Mesendoderm (in vitro differentiated cells): ENCODE data around the gene BICD1.
A peak's percentile ranks its signal among the peaks of the same experiment; 100 is the strongest.

ENCODE experiments used
- DNase-seq: peaks from one replicate; pipeline ENCODE4 v3.0.0; 2013
- H2AK5ac ChIP-seq: 2 replicates; pipeline ENCODE4 v1.6.1; 2013; ENCODE audit warnings: low read length, inconsistent platforms
- H2BK120ac ChIP-seq: 2 replicates; pipeline ENCODE4 v1.6.1; 2013; ENCODE audit warnings: low read depth, mild to moderate bottlenecking, low read length, moderate library complexity, mixed read lengths
- H2BK15ac ChIP-seq: replicated peaks from 2 replicates; pipeline ENCODE4 v1.6.1; 2013; ENCODE audit warnings: low read depth, mild to moderate bottlenecking, moderate library complexity
- H2BK5ac ChIP-seq: 2 replicates; pipeline ENCODE4 v1.6.1; 2013; ENCODE audit warnings: low read length, inconsistent platforms
- H3K18ac ChIP-seq: 2 replicates; pipeline ENCODE4 v1.6.1; 2013; ENCODE audit warnings: mild to moderate bottlenecking, low read length, mixed read lengths
- H3K23ac ChIP-seq: one replicate; pipeline ENCODE4 v1.6.1; 2013; ENCODE audit warnings: low read length
- H3K27ac ChIP-seq: 2 replicates; pipeline ENCODE4 v1.5.1; 2013; ENCODE audit warnings: low read depth, mild to moderate bottlenecking, inconsistent platforms, low read length, moderate library complexity
- H3K27me3 ChIP-seq: 2 replicates; pipeline ENCODE4 v1.6.1; 2013; ENCODE audit warnings: low read length, control low read depth, mild to moderate bottlenecking, inconsistent platforms; ENCODE audit not compliant: insufficient read depth, poor library complexity
- H3K36me3 ChIP-seq: 2 replicates; pipeline ENCODE4 v1.6.1; 2013; ENCODE audit warnings: low read length, inconsistent platforms; ENCODE audit not compliant: control insufficient read depth, insufficient read depth
- H3K4ac ChIP-seq: one replicate; pipeline ENCODE4 v1.6.1; 2013; ENCODE audit warnings: low read depth, mild to moderate bottlenecking, low read length, moderate library complexity
- H3K4me1 ChIP-seq: 2 replicates; pipeline ENCODE4 v1.6.1; 2013; ENCODE audit warnings: low read depth, low read length, inconsistent platforms; ENCODE audit not compliant: control insufficient read depth
- H3K4me2 ChIP-seq: 2 replicates; pipeline ENCODE4 v1.6.1; 2013; ENCODE audit warnings: low read length
- H3K4me3 ChIP-seq: 2 replicates; pipeline ENCODE4 v1.5.1; 2013; ENCODE audit warnings: mild to moderate bottlenecking, low read length
- H3K56ac ChIP-seq: one replicate; pipeline ENCODE4 v1.6.1; 2013; ENCODE audit warnings: low read length
- H3K79me1 ChIP-seq: 2 replicates; pipeline ENCODE4 v1.6.1; 2013; ENCODE audit warnings: low read length, inconsistent platforms
- H3K79me2 ChIP-seq: 2 replicates; pipeline ENCODE4 v1.6.1; 2013; ENCODE audit warnings: mild to moderate bottlenecking, low read length; ENCODE audit not compliant: control insufficient read depth, insufficient read depth
- H3K9ac ChIP-seq: 2 replicates; pipeline ENCODE4 v1.6.1; 2013; ENCODE audit warnings: low read length, inconsistent platforms
- H4K5ac ChIP-seq: one replicate; pipeline ENCODE4 v1.6.1; 2013; ENCODE audit warnings: low read length
- H4K8ac ChIP-seq: one replicate; pipeline ENCODE4 v1.6.1; 2013; ENCODE audit warnings: low read depth, mild to moderate bottlenecking, control low read depth, low read length, moderate library complexity
- whole genome bisulfite sequencing: extraction: QIAGEN DNeasy Blood & Tissue Kit; methylation state at CpG from one replicate; pipeline ENCODE4 v1.1.7; 2013; ENCODE audit warnings: low lambda C conversion rate, missing lambda C conversion rate; ENCODE audit not compliant: insufficient coverage; ENCODE audit errors: extremely low coverage; 5-methylcytosine and 5-hydroxymethylcytosine counted together

BICD1 gene

DNA sequence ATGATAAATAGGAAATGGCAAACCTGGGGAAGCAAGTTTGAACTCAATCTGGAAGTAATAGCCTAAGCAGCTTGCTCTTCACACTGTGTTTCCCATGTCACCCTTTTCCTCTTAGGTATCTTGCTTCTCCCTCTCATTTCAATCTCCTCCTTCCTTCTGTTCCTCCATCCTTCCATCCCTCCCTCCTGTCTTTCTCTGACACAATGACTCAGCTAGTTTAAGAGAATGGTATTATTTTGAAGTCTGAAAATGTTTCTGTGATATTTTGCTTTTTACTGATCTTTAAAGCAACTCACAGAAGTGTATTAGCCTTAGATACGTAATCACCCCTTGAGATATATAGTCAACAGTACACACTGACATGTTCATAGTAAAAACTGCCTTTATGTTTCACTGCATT, 236.8 kb downstream of the BICD1 start:
- Histone ChIP-seq H3K18ac (no peak overlapping the region), H3K9ac (no peak overlapping the region), H3K4me3 (no peak overlapping the region), H2BK5ac (no peak overlapping the region), H3K36me3 (no peaks in the 10 kb centered on the region), H4K8ac (no peak overlapping the region), H2AK5ac (no peak overlapping the region), H3K4me2 (no peak overlapping the region), H3K23ac (no peak overlapping the region), H3K56ac (no peak overlapping the region), H4K5ac (no peak overlapping the region), H3K79me2 (no peaks in the 10 kb centered on the region), H2BK120ac (no peak overlapping the region), H2BK15ac (no peak overlapping the region), H3K4me1 (peaks cover 5% of the 10 kb centered on the region), H3K27me3 (no peaks in the 10 kb centered on the region), H3K27ac (no peak overlapping the region), H3K4ac (no peak overlapping the region), H3K79me1 (no peaks in the 10 kb centered on the region)
- WGBS, result no CpG with 5 or more reads among the region's 1 CpG
- no peak for DNase-seq

DNA sequence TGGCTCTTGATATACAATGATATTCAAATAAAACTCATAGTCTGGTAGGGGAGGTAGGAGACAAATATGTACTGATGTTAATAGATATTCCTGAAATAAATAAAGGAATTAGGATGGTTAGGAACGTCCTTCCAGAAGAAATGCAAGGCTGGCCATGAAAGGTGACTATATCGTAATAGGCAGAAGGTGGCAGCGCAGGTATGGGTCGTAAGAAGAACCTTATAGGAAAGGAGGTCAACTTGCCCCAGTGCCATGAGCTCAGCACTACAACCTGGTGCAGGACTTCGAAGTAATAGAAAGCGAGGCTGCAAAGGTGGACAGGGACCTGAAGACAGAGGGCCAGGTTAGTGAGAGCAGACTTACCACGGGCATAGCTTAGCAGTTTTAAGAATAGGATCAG, 237.4 kb downstream of the BICD1 start:
- Histone ChIP-seq H3K4me2 (no peak overlapping the region), H2BK15ac (no peak overlapping the region), H3K9ac (no peak overlapping the region), H3K4me3 (no peak overlapping the region), H3K56ac (no peak overlapping the region), H3K79me2 (no peaks in the 10 kb centered on the region), H3K23ac (no peak overlapping the region), H4K5ac (no peak overlapping the region), H2BK5ac (no peak overlapping the region), H3K18ac (no peak overlapping the region), H3K79me1 (no peaks in the 10 kb centered on the region), H3K27ac (no peak overlapping the region), H3K4me1 (peaks cover 2% of the 10 kb centered on the region), H4K8ac (no peak overlapping the region), H2BK120ac (no peak overlapping the region), H3K27me3 (no peaks in the 10 kb centered on the region), H2AK5ac (no peak overlapping the region), H3K36me3 (no peaks in the 10 kb centered on the region), H3K4ac (no peak overlapping the region)
- WGBS, result no CpG with 5 or more reads among the region's 7 CpGs
- DNase-seq, result peak; percentile 56

- Histone ChIP-seq H3K27ac (no peak overlapping the region), H3K9ac (no peak overlapping the region), H3K23ac (no peak overlapping the region), H2BK5ac (no peak overlapping the region), H3K4ac (no peak overlapping the region), H2BK120ac (no peak overlapping the region), H3K79me2 (no peaks in the 10 kb centered on the region), H3K4me3 (no peak overlapping the region), H4K8ac (no peak overlapping the region), H2BK15ac (no peak overlapping the region), H3K79me1 (no peaks in the 10 kb centered on the region), H3K4me1 (no peaks in the 10 kb centered on the region), H3K4me2 (no peak overlapping the region), H3K36me3 (no peaks in the 10 kb centered on the region), H3K56ac (no peak overlapping the region), H4K5ac (no peak overlapping the region), H2AK5ac (no peak overlapping the region), H3K27me3 (no peaks in the 10 kb centered on the region), H3K18ac (no peak overlapping the region)
- DNase-seq, result no peak
- WGBS, result no CpG with 5 or more reads among the region's 1 CpG
Observed at GRCh38 chr12:32353540-32353939, 246.9 kb downstream of the BICD1 start.

- Histone ChIP-seq H3K56ac (no peak overlapping the region), H2BK120ac (no peak overlapping the region), H3K4me2 (no peak overlapping the region), H2AK5ac (no peak overlapping the region), H3K27me3 (no peaks in the 10 kb centered on the region), H3K9ac (no peak overlapping the region), H4K8ac (no peak overlapping the region), H3K79me1 (no peaks in the 10 kb centered on the region), H2BK15ac (no peak overlapping the region), H3K23ac (no peak overlapping the region), H3K4ac (no peak overlapping the region), H3K36me3 (no peaks in the 10 kb centered on the region), H2BK5ac (no peak overlapping the region), H3K79me2 (no peaks in the 10 kb centered on the region), H3K4me1 (no peaks in the 10 kb centered on the region), H3K27ac (no peak overlapping the region), H3K4me3 (no peak overlapping the region), H3K18ac (no peak overlapping the region), H4K5ac (no peak overlapping the region)
- DNase-seq, result no peak
- no CpG with 5 or more reads among the region's 8 CpGs for WGBS
Observed at GRCh38 chr12:32357601-32358249, 251.1 kb downstream of the BICD1 start.

DNA sequence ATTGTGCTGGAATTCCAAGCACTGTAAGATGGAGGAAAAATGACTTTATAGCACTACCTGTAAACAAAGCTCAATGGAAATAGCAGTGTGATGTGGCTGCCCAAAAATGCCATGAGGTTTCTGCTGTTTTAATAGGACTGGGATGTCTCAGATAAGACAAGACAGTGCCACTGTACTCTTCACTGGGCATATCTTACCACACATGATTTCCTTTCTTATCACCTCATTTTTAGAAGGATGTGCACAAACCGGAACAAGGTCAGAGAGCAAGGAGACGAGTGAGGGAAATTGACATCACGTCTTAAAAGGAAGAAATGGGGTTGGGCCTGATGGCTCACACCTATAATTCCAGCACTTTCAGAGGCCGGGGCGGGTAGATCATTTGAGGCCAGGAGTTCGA, 254.3 kb downstream of the BICD1 start:
- H3K56ac ChIP-seq, result no peak overlapping the region
- no peak overlapping the region for H3K4ac ChIP-seq
- no peak overlapping the region for H4K8ac ChIP-seq
- no peaks in the 10 kb centered on the region for H3K36me3 ChIP-seq
- no peak overlapping the region for H3K4me2 ChIP-seq
- no peak overlapping the region for H2BK120ac ChIP-seq
- no peak overlapping the region for H3K9ac ChIP-seq
- no peaks in the 10 kb centered on the region for H3K79me1 ChIP-seq
- no peaks in the 10 kb centered on the region for H3K79me2 ChIP-seq
- H3K23ac ChIP-seq, result no peak overlapping the region
- DNase-seq, result no peak
- no CpG with 5 or more reads among the region's 6 CpGs for WGBS
- no peak overlapping the region for H2BK15ac ChIP-seq
- no peaks in the 10 kb centered on the region for H3K4me1 ChIP-seq
- H3K27me3 ChIP-seq, result no peaks in the 10 kb centered on the region
- no peak overlapping the region for H4K5ac ChIP-seq
- no peak overlapping the region for H3K4me3 ChIP-seq
- H3K27ac ChIP-seq, result no peak overlapping the region
- H3K18ac ChIP-seq, result no peak overlapping the region
- no peak overlapping the region for H2AK5ac ChIP-seq
- no peak overlapping the region for H2BK5ac ChIP-seq

- no peaks in the 10 kb centered on the region for H3K4me1 ChIP-seq
- H3K18ac ChIP-seq, result no peak overlapping the region
- H2BK120ac ChIP-seq, result no peak overlapping the region
- H2BK5ac ChIP-seq, result no peak overlapping the region
- no peak overlapping the region for H3K27ac ChIP-seq
- H3K4me3 ChIP-seq, result no peak overlapping the region
- H3K9ac ChIP-seq, result no peak overlapping the region
- WGBS, result no CpG with 5 or more reads among the region's 3 CpGs
- no peak for DNase-seq
- no peak overlapping the region for H3K56ac ChIP-seq
- H3K4ac ChIP-seq, result no peak overlapping the region
- no peaks in the 10 kb centered on the region for H3K79me2 ChIP-seq
- H4K8ac ChIP-seq, result no peak overlapping the region
- no peaks in the 10 kb centered on the region for H3K79me1 ChIP-seq
- H2AK5ac ChIP-seq, result no peak overlapping the region
- H2BK15ac ChIP-seq, result no peak overlapping the region
- H3K4me2 ChIP-seq, result no peak overlapping the region
- H3K23ac ChIP-seq, result no peak overlapping the region
- no peaks in the 10 kb centered on the region for H3K27me3 ChIP-seq
- no peak overlapping the region for H4K5ac ChIP-seq
- no peaks in the 10 kb centered on the region for H3K36me3 ChIP-seq
Observed at GRCh38 chr12:32362892-32363291, 256.2 kb downstream of the BICD1 start.
